NCI-H2171 treated with DMSO at 0.1 percent for 48 hours (cell line): Measurements from ENCODE around the gene ZNF599.
"Not testable (repeated sequence)": the region's sequence is repeated elsewhere in the genome, so short reads cannot be mapped to it uniquely, and the experiment has no call there.

ENCODE experiments used
- DNase-seq: peaks from one replicate; lab custom pipeline; 2025; lab: John Stamatoyannopoulos, UW

The ZNF599 gene

DNA sequence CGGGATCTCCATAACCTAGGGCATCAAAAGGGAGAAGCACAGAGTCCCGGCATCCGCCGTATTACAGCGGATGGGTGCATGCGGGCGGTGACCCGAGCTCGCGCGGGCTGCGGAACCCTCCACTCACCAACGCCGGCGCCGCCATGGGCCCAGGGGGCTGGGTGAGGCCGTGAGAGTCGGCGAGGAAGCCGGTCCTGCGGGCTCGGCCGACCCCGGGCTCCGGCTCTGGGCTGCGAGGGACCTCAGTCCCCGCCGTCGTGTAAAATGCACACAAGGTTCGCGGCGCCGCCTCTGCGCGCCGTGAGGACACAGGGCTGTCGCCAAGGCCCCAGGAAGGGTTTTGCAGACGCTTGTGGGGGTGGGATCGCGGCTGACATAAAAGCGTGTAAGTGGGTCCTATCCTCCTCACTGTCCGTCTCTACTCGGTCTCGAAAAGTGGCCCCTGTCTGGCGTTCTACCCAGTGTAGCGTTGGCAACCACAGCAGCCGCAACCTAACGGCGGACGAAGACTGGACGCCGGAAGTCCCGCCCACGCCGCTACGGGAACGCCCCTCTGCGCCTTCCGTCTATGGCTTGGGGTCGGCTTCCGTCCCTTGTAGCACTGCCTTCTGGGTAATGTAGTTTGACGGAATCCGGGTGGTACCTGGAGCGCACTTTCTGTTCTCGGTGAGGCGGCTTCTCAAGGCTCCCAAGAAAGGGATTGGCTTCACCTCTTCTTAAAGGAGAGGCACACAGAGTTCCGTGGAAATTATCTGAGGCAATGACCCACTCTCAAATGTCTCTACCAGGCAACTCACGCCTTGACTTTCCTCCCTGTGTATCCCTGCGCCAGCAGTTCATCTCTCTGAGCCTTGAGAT, at the start of gene ZNF599:
Gene ZNF599 (minus strand): TSS at position 519 of the 858 bp plus-strand sequence. CDS start 374 bp downstream, at position 145.
- peak; percentile 86 for DNase-seq

DNA sequence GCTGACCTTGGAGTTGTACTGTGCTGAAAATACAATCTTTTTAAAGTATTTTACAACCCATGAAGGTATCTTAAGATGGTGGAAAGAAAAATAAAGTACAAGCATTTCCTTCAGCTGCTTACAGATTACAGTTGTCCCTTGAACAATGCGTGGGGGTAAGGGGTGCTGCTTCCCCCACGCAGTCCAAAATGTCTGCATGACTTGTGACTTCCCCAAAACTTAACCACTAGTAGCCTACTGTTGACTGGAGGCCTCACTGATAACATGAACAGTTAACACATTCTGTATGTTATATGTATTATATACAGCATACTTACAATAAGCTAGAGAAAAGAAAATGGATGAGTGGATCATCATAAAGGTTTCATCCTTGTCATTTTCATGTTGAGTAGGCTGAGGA, 45.3 kb upstream of the ZNF599 start:
- DNase-seq = no peak

- no peak for DNase-seq
Measured at GRCh38 chr19:34816708-34817107, 43.7 kb upstream of the ZNF599 start.

DNA sequence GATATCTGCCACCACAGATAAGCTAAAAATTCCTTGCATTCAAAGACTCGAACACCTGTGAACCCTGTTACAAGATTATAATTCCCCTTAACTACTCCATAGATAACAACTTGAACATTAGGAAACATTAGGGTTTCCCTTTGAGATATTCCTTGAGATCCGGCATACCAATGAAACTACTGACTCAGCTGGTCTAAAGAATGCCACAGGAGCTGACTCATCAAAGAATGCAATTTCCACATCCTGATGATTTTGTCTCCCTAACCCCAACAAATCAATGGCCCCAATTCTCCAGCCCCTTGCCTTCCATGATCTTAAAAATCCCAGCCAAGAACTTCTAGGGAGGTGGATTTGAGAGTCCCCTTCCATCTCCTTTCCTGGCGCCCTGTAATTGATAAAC, 35.6 kb upstream of the ZNF599 start:
- DNase-seq = no peak

- DNase-seq = no peak
Measured at GRCh38 chr19:34806976-34807860, 34.2 kb upstream of the ZNF599 start.

DNA sequence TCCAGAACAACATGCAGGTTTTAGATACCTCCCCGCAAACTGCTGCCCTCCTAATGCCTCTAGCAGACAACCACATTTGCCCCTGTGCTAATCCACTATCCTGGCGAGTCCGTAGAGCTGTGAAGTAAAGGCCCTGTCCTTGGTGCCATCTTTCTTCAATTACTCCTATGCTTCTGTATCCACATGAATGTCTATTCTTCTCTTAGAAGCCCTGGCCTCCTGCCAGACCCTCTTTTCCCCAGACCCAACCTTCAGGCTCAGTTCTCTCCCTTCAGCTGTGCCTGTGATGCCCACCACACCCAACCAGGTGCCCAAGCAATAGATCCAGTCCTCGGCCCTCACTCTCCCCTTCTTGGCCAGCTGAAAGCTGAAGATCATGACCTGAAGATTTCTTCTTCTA, 31.1 kb upstream of the ZNF599 start:
- DNase-seq = no peak

GRCh38 chr19:34796953-34797352, 23.9 kb upstream of the ZNF599 start:
- not testable (repeated sequence) for DNase-seq

- DNase-seq = no peak
Measured at GRCh38 chr19:34794066-34794960, 21.3 kb upstream of the ZNF599 start.

DNA sequence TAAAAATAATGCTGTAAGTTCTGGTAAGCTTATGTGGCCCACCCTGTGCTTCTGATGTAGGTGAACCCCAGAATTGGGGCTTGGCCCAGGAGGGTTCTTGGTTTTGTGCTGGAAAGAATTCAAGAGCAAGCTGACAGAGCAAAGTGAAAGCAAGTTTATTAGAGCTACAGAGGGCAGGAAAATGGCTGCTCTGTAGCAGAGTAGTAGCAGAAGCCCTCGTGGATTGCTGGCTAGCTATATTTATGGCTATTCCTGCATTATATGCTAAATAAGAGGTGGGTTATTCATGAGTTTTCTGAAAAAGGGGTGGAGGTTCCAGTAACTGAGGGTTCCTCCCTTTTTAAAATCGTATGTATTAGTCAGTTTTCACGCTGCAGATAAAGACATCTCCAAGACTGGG, 20.6 kb upstream of the ZNF599 start:
- no peak for DNase-seq

DNA sequence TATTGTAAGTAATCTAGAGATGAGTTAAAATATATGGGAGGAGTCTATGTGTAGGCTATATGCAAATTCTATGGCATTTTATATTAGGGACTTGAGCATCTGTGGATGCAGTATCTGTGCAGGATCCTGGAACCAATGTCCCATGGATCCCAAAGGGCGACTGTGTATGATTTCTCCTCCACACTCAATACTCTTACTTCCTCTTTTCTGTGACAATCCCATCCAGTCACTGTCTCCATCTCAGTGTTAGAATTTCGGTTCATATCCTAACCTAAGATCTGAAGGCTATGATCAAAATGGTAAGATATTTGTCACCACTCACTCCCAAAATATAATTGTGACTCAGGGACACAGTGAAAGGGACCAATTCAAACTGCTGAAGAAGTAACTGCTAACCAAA, 15.1 kb upstream of the ZNF599 start:
- no peak for DNase-seq

DNA sequence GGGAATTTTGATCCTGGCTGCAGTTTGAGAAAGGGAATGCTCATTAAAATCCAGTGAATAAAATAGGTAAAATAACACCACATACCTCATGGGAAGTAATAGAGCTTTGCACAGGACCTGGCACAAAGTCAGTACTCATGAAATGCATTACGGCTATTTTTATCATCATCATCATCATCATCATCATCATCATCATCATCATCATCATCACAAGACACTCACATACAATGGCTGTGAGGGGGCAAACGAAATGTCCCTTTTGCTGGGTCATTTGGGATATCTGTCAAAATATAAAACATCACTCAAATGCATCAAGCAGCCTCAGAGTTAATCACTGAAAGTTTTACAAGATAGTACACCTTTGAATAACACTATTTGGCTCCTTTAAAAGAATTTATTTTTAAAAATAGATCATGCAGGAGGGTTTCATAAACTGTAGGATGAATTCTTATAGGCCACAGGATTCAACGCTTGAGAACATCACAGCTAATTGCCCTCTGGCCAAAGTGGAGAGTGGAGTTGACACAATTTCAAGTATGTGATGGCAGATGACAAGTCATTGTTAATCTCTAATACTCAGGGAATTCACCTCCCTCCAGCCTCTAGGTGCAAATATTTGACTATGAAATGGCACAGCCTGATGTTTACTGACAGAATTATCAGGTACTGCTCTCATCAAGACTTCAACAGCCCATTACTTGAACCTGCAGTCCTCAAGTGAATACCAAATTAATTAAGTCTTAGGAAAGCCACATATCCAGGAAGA, 14.2 kb upstream of the ZNF599 start:
- no peak for DNase-seq

DNA sequence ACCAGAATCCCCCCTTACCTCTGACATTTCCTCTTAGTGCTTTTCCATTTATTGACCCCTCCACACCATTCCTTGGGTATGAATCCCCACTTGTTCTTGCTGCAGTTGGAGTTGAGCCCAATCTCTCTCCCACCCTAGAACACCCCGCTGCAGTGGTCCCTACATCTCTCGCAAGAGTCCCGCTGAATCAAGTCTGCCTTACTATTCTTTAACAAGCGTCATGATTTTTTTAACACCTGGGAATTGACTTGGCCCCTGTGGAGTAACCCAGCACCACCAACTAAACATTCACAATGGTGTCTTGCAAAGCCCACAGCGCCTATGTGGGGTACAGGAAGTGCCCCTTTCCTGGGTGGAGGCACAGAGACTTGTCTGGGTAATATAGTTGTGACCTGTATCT, 13.2 kb upstream of the ZNF599 start:
- no peak for DNase-seq

- DNase-seq = no peak
Measured at GRCh38 chr19:34779652-34780051, 6.6 kb upstream of the ZNF599 start.

- DNase-seq = no peak
Measured at GRCh38 chr19:34778342-34778741, 5.3 kb upstream of the ZNF599 start.

DNA sequence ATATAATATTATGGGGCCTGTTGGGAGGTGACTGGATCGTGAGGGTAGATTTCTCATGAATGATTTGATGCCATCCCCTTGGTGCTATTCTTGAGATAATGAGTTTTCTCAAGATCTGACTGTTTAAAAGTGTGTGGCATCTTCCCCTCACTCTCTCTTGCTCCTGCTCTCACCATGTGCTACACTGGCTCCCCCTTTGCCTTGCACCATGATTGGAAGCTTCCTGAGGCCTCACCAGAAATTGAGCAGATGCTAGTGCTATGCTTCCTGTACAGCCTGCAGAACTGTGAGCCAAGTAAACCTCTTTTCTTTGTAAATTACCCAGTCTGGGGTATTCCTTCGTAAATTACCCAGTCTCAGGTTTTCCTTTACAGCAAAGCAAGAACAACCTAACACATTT, 1.8 kb upstream of the ZNF599 start:
- no peak for DNase-seq

- no peak for DNase-seq
Measured at GRCh38 chr19:34773555-34773864, 495 bp upstream of the ZNF599 start.

GRCh38 chr19:34767951-34768350, 5.1 kb downstream of the ZNF599 start:
- DNase-seq = peak; percentile 49

- no peak for DNase-seq
Measured at GRCh38 chr19:34766386-34766785, 6.6 kb downstream of the ZNF599 start.

GRCh38 chr19:34759218-34759917, 13.6 kb downstream of the ZNF599 start:
- DNase-seq = no peak

GRCh38 chr19:34757441-34757840, 15.6 kb downstream of the ZNF599 start:
- no peak for DNase-seq
